ENCODE data around the gene UCK2.

Gene UCK2

DNA sequence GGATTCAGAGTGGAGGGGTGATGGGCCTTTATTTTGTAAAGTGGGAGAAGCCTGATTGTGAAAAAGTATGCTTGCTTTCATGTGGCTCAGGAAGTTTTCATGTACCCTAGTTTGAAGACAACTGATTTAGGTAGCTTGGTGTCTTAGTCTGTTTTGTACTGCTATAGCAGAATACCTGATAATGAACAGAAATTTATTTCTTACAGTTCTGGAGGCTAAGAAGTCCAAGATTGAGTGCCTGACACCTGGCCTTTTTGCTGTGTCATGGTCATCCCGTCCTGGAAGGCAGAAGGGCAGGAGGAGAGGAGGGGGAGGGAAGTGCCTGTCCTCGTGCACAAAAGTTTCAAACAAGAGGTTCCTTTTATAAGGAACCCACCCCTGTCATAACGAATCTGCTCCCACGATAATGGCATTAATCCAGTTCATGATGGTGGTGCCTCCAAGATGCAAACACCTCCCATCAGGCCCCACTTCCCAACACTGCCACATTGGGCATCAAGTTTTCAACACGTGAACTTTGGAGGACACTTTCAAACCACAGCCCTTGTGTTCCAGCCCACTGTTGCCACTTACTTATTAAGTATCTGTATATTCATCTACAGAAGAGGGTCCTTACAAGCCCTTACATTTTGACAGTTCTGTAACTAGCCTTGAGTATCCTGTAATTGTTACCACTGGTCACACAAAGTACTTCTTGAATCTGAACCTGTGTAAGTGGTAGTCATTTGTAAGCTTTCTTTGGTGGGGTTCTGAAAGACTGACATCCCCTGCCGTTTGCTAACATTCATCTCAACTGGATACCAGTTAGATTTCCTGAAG lies 9.5 kb downstream of the UCK2 start:
- H3K9ac ChIP-seq (ENCODE audit: low read length) = no peak overlapping the region
- H3K4me1 ChIP-seq (ENCODE audit: control insufficient read depth, insufficient read depth, low read length) = peaks cover 31% of the 10 kb centered on the region
- no peak overlapping the region for H3K4me3 ChIP-seq (ENCODE audit: low read length)
- no peaks in the 10 kb centered on the region for H3K9me3 ChIP-seq (ENCODE audit: control insufficient read depth, low read length)
- no peaks in the 10 kb centered on the region for H3K36me3 ChIP-seq (ENCODE audit: control insufficient read depth, insufficient read depth, low read length)
- no peaks in the 10 kb centered on the region for H3K27me3 ChIP-seq (ENCODE audit: control insufficient read depth, insufficient read depth, low read length)

DNA sequence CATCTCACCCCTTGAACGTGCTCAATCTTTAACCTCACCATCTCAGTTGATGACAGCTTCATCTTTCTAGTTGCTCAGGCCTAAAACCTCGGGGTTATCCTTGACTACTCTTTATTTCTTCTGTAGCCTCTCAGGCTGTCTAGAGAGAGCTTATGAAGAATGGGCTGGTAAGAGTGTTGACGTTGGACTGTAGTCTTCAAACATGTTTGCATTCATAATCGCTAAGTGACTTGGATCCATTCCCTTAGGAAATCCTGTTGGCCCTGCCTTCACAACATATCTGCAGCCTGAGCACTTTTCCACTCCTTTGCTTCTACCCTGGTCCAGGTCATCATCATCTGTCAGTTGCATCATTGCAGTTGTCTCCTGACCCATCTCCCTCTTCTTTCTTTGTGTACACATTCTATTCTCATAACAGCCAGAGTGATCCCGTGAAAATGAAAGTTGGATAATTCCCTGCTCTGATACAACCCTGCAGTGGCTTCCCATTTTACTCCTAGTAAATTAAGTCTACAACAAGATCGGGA lies 10.5 kb downstream of the UCK2 start:
- Histone ChIP-seq H3K9ac (ENCODE audit: low read length) (no peak overlapping the region), H3K27me3 (ENCODE audit: control insufficient read depth, insufficient read depth, low read length) (no peaks in the 10 kb centered on the region), H3K4me1 (ENCODE audit: control insufficient read depth, insufficient read depth, low read length) (peaks cover 39% of the 10 kb centered on the region), H3K4me3 (ENCODE audit: low read length) (no peak overlapping the region), H3K36me3 (ENCODE audit: control insufficient read depth, insufficient read depth, low read length) (no peaks in the 10 kb centered on the region), H3K9me3 (ENCODE audit: control insufficient read depth, low read length) (no peaks in the 10 kb centered on the region)

GRCh38 chr1:165840423-165840822 lies 13.0 kb downstream of the UCK2 start:
- no peaks in the 10 kb centered on the region for H3K9me3 ChIP-seq (ENCODE audit: control insufficient read depth, low read length)
- H3K4me1 ChIP-seq (ENCODE audit: control insufficient read depth, insufficient read depth, low read length) = peaks cover 45% of the 10 kb centered on the region
- no peak overlapping the region for H3K9ac ChIP-seq (ENCODE audit: low read length)
- no peaks in the 10 kb centered on the region for H3K27me3 ChIP-seq (ENCODE audit: control insufficient read depth, insufficient read depth, low read length)
- H3K36me3 ChIP-seq (ENCODE audit: control insufficient read depth, insufficient read depth, low read length) = no peaks in the 10 kb centered on the region
- no peak overlapping the region for H3K4me3 ChIP-seq (ENCODE audit: low read length)

GRCh38 chr1:165841582-165842017 lies 14.2 kb downstream of the UCK2 start:
- Histone ChIP-seq H3K4me1 (ENCODE audit: control insufficient read depth, insufficient read depth, low read length) (peaks cover 54% of the 10 kb centered on the region), H3K9me3 (ENCODE audit: control insufficient read depth, low read length) (no peaks in the 10 kb centered on the region), H3K27me3 (ENCODE audit: control insufficient read depth, insufficient read depth, low read length) (no peaks in the 10 kb centered on the region), H3K9ac (ENCODE audit: low read length) (no peak overlapping the region), H3K36me3 (ENCODE audit: control insufficient read depth, insufficient read depth, low read length) (no peaks in the 10 kb centered on the region), H3K4me3 (ENCODE audit: low read length) (no peak overlapping the region)

DNA sequence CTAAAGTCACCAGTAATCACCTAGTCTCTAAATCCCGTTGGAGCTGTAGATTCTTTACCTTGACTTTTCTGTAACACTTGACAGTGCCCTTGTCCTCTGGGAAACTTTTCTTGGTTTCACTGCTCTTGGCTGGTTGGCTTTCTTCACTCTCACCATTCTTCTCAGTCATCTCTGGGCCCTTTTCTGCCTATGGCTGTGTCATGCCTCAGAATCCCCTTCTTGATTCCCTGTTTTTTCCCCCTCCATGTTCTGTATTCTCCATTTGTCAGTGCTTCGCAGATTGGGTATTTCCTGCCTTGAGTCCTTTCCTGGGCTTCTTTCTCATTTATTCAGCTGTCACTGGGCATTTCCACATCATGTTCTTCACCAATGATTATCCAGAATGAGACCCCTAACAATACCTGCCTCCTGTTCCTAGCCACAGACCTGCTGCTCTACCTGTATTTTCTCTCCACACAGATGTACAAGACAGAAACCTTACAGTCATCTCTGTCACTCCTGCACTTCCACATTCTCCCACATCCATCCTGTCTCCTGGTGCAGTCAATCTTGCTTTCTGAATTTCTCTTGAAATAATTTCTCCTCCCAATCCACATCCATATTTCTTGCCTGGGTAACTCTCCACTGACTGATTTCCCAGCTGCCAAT lies 14.7 kb downstream of the UCK2 start:
- no peaks in the 10 kb centered on the region for H3K36me3 ChIP-seq (ENCODE audit: control insufficient read depth, insufficient read depth, low read length)
- H3K9ac ChIP-seq (ENCODE audit: low read length) = no peak overlapping the region
- no peaks in the 10 kb centered on the region for H3K9me3 ChIP-seq (ENCODE audit: control insufficient read depth, low read length)
- no peak overlapping the region for H3K4me3 ChIP-seq (ENCODE audit: low read length)
- peaks cover 53% of the 10 kb centered on the region for H3K4me1 ChIP-seq (ENCODE audit: control insufficient read depth, insufficient read depth, low read length)
- H3K27me3 ChIP-seq (ENCODE audit: control insufficient read depth, insufficient read depth, low read length) = no peaks in the 10 kb centered on the region

DNA sequence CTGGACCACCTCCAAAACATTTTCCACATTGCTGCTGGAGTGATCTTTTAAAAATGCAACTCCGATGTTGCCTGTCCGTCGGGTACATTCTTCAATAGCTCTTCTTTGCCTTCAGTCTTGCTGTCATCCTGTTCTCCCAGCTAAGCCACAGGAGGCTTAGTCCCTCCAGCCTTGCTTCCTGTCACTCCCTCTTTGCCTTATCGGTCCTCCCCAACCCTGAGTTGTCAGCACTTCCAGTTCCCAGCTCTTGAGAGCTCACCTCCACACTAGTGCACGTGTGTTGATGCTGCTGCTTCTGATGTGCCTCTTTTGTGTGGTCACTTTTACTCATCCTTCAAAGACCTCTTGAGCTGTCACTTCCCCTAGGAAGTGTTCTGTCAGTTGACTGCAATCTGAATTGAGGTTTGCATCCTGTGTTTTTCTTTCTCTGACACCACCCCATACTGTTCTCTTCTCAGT lies 15.3 kb downstream of the UCK2 start:
- Histone ChIP-seq H3K9ac (ENCODE audit: low read length) (no peak overlapping the region), H3K4me1 (ENCODE audit: control insufficient read depth, insufficient read depth, low read length) (peaks cover 47% of the 10 kb centered on the region)

GRCh38 chr1:165843304-165843703 lies 15.9 kb downstream of the UCK2 start:
- H3K9ac ChIP-seq (ENCODE audit: low read length) = no peak overlapping the region
- H3K27me3 ChIP-seq (ENCODE audit: control insufficient read depth, insufficient read depth, low read length) = no peaks in the 10 kb centered on the region
- no peak overlapping the region for H3K4me3 ChIP-seq (ENCODE audit: low read length)
- H3K4me1 ChIP-seq (ENCODE audit: control insufficient read depth, insufficient read depth, low read length) = peaks cover 41% of the 10 kb centered on the region
- H3K9me3 ChIP-seq (ENCODE audit: control insufficient read depth, low read length) = no peaks in the 10 kb centered on the region
- H3K36me3 ChIP-seq (ENCODE audit: control insufficient read depth, insufficient read depth, low read length) = no peaks in the 10 kb centered on the region

More for the DNA sequence above, 15.3 kb downstream of the UCK2 start:
- no peaks in the 10 kb centered on the region for H3K36me3 ChIP-seq (ENCODE audit: control insufficient read depth, insufficient read depth, low read length)
- no peaks in the 10 kb centered on the region for H3K9me3 ChIP-seq (ENCODE audit: control insufficient read depth, low read length)
- no peaks in the 10 kb centered on the region for H3K27me3 ChIP-seq (ENCODE audit: control insufficient read depth, insufficient read depth, low read length)
- H3K4me3 ChIP-seq (ENCODE audit: low read length) = no peak overlapping the region

DNA sequence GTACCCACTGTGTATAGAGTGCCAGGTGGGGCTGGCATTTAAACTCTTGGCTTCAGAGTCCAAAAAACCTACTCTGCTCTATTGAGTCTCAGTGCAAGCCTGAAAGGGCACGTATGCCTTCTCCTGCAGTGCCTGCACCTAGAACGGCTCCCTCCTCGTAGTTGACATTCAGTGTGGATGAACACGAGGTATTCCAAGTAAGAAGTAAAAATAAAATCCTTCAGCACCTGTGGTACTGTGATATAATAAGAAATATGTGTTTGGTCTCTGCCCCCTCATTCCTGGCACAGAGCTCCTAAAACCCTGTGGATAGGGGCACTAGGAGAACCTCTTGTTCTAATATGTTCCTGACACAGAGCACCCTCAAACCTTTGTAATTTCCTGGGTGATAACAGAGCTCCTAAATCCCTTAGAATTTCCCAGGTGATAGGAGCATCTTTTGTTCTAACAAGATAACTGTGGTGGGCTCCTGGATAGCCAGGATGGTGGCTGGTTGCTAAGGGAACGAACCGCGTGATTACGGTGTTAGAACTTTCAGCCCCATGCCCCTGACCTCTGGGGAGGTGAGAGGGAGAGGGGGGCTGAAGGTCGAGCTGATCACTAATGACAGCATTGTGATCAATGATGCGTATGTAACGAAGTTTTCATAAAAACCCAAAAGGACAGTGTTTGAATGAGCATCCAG lies 16.8 kb downstream of the UCK2 start:
- no peak overlapping the region for H3K9ac ChIP-seq (ENCODE audit: low read length)
- no peaks in the 10 kb centered on the region for H3K27me3 ChIP-seq (ENCODE audit: control insufficient read depth, insufficient read depth, low read length)
- no peaks in the 10 kb centered on the region for H3K36me3 ChIP-seq (ENCODE audit: control insufficient read depth, insufficient read depth, low read length)
- H3K4me3 ChIP-seq (ENCODE audit: low read length) = no peak overlapping the region
- peaks cover 46% of the 10 kb centered on the region for H3K4me1 ChIP-seq (ENCODE audit: control insufficient read depth, insufficient read depth, low read length)
- H3K9me3 ChIP-seq (ENCODE audit: control insufficient read depth, low read length) = no peaks in the 10 kb centered on the region

GRCh38 chr1:165844933-165845332 lies 17.5 kb downstream of the UCK2 start:
- Histone ChIP-seq H3K4me1 (ENCODE audit: control insufficient read depth, insufficient read depth, low read length) (peaks cover 48% of the 10 kb centered on the region), H3K36me3 (ENCODE audit: control insufficient read depth, insufficient read depth, low read length) (no peaks in the 10 kb centered on the region), H3K9me3 (ENCODE audit: control insufficient read depth, low read length) (no peaks in the 10 kb centered on the region), H3K4me3 (ENCODE audit: low read length) (no peak overlapping the region), H3K27me3 (ENCODE audit: control insufficient read depth, insufficient read depth, low read length) (no peaks in the 10 kb centered on the region), H3K9ac (ENCODE audit: low read length) (no peak overlapping the region)

- Histone ChIP-seq H3K4me3 (ENCODE audit: low read length) (no peak overlapping the region), H3K27me3 (ENCODE audit: control insufficient read depth, insufficient read depth, low read length) (no peaks in the 10 kb centered on the region), H3K36me3 (ENCODE audit: control insufficient read depth, insufficient read depth, low read length) (no peaks in the 10 kb centered on the region), H3K9me3 (ENCODE audit: control insufficient read depth, low read length) (no peaks in the 10 kb centered on the region), H3K4me1 (ENCODE audit: control insufficient read depth, insufficient read depth, low read length) (peaks cover 42% of the 10 kb centered on the region), H3K9ac (ENCODE audit: low read length) (no peak overlapping the region)
These were observed 18.2 kb downstream of the UCK2 start for GRCh38 chr1:165845569-165845968.

DNA sequence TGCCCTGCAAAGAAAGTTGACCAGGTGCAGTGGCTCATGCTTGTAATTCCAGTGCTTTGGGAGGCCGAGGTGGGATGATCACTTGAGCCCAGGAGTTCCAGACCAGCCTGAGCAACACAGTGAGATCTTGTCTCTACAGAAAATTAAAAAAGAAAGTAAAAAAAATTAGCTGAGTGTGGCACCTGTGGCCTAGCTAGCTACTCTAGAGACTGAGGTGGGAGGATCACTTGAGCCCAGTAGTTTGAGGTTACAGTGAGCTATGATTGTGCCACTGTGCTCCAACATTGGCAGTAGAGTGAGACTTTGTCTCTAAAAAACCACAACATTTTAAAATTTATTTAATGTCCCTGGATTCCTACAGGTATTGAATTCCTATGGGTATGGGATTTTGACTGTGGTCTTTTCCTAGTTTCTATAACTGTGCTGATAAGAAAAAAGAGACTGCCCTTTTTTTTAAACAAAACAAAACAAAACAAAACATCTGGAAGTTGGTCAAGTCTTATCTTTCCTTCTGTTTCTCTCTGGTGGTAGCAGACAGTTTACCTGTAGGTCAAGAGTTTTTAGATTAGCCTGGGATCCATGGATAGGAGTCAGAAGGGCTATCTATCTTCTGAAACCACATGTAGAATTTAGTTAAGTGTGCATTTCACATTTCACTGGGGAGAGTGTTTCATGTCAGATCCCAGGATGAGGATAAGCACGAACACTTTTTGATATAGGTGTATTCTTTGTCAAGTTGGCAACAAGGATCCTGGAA lies 18.8 kb downstream of the UCK2 start:
- no peaks in the 10 kb centered on the region for H3K36me3 ChIP-seq (ENCODE audit: control insufficient read depth, insufficient read depth, low read length)
- H3K27me3 ChIP-seq (ENCODE audit: control insufficient read depth, insufficient read depth, low read length) = no peaks in the 10 kb centered on the region
- no peak overlapping the region for H3K9ac ChIP-seq (ENCODE audit: low read length)
- H3K4me1 ChIP-seq (ENCODE audit: control insufficient read depth, insufficient read depth, low read length) = peaks cover 41% of the 10 kb centered on the region
- no peaks in the 10 kb centered on the region for H3K9me3 ChIP-seq (ENCODE audit: control insufficient read depth, low read length)
- H3K4me3 ChIP-seq (ENCODE audit: low read length) = no peak overlapping the region

All from mucosa of stomach (tissue), 1 donor.